HG03108 (cell line): ENCODE measurements around the gene EPHA2.

Experiments used
- ATAC-seq: cut with Tn5 transposase; IDR thresholded peaks from one replicate; pipeline ENCODE4 v1.9.1; 2021; ENCODE audit warnings: moderate library complexity; ENCODE audit not compliant: unreplicated experiment

EPHA2 gene

GRCh38 chr1:16151196-16151994, 4.5 kb downstream of the EPHA2 start:
- no peak for ATAC-seq

GRCh38 chr1:16150508-16150907, 5.4 kb downstream of the EPHA2 start:
- ATAC-seq: no peak

- ATAC-seq: no peak
Measured at GRCh38 chr1:16149702-16150488, 6.0 kb downstream of the EPHA2 start.

- no peak for ATAC-seq
Measured at GRCh38 chr1:16149146-16149545, 6.7 kb downstream of the EPHA2 start.

- no peak for ATAC-seq
Measured at GRCh38 chr1:16148329-16149092, 7.4 kb downstream of the EPHA2 start.

- ATAC-seq: no peak
Measured at GRCh38 chr1:16147156-16147926, 8.5 kb downstream of the EPHA2 start.

- ATAC-seq: no peak
Measured at GRCh38 chr1:16146279-16147155, 9.4 kb downstream of the EPHA2 start.

GRCh38 chr1:16145662-16146278, 10.1 kb downstream of the EPHA2 start:
- no peak for ATAC-seq

- no peak for ATAC-seq
Measured at GRCh38 chr1:16145030-16145661, 10.7 kb downstream of the EPHA2 start.

GRCh38 chr1:16144325-16145029, 11.4 kb downstream of the EPHA2 start:
- ATAC-seq: no peak

- ATAC-seq: no peak
Measured at GRCh38 chr1:16143566-16144324, 12.1 kb downstream of the EPHA2 start.

GRCh38 chr1:16143005-16143565, 12.8 kb downstream of the EPHA2 start:
- no peak for ATAC-seq

GRCh38 chr1:16142383-16142995, 13.4 kb downstream of the EPHA2 start:
- ATAC-seq: no peak

- ATAC-seq: no peak
Measured at GRCh38 chr1:16141573-16142336, 14.1 kb downstream of the EPHA2 start.

GRCh38 chr1:16140068-16140596, 15.7 kb downstream of the EPHA2 start:
- no peak for ATAC-seq

GRCh38 chr1:16139473-16139962, 16.4 kb downstream of the EPHA2 start:
- ATAC-seq: no peak
